Left lobe of liver (tissue), 2 donors: ENCODE data around the gene TXNIP. TPM values are rescaled to one million over a fixed set of nuclear protein-coding genes. Genes with fewer than 3 reads are reported as not detected.

Experiments
- ATAC-seq: fragments of 200-7000 bp; cut with Tn5 transposase; one replicate; pipeline ENCODE4 v1.9.1; 2020; ENCODE audit warnings: mild to moderate bottlenecking, moderate library complexity
- DNase-seq: peaks from one replicate; pipeline ENCODE4 v3.0.0-alpha.2; 2020; ENCODE audit warnings: low spot score
- total RNA-seq: library from RNA; stranded (reverse); gene quantifications from one replicate; pipeline ENCODE4 v1.2.1, GENCODE V29; 2021
- donor health status: DM: no; HTN: no; CAD: no; lungs with moderate emphysema.
- donor health status: DM: no; HTN: yes; CAD: no.

Gene TXNIP
- total RNA-seq, 1 donor from 2014 or later: 66.5 TPM

- DNase-seq: no peak
Observed at GRCh38 chr1:145986551-145986950, 9.8 kb downstream of the TXNIP start.

GRCh38 chr1:145985502-145986439 lies 10.6 kb downstream of the TXNIP start:
- ATAC-seq (peak; percentile 55), DNase-seq (no peak)

More at GRCh38 chr1:145986551-145986950, 9.8 kb downstream of the TXNIP start:
- ATAC-seq: no peak

GRCh38 chr1:145985129-145985501 lies 11.3 kb downstream of the TXNIP start:
- ATAC-seq (no peak), DNase-seq (no peak)

- no peak for ATAC-seq
- no peak for DNase-seq
Observed at GRCh38 chr1:145983960-145984830, 12.2 kb downstream of the TXNIP start.

- ATAC-seq (peak; percentile 60), DNase-seq (peak; percentile 72)
Observed at GRCh38 chr1:145983206-145983675, 13.1 kb downstream of the TXNIP start.

GRCh38 chr1:145982010-145982723 lies 14.2 kb downstream of the TXNIP start:
- DNase-seq (no peak), ATAC-seq (no peak)

GRCh38 chr1:145980457-145980994 lies 15.9 kb downstream of the TXNIP start:
- DNase-seq (peak; percentile 66), ATAC-seq (peak; percentile 64)

GRCh38 chr1:145979746-145980456 lies 16.5 kb downstream of the TXNIP start:
- no peak for DNase-seq
- no peak for ATAC-seq

- ATAC-seq: peak; percentile 60
- peak; percentile 75 for DNase-seq
Observed at GRCh38 chr1:145978854-145979745, 17.3 kb downstream of the TXNIP start.

- DNase-seq (no peak), ATAC-seq (no peak)
Observed at GRCh38 chr1:145978471-145978853, 17.9 kb downstream of the TXNIP start.

GRCh38 chr1:145977486-145978470 lies 18.6 kb downstream of the TXNIP start:
- peak; percentile 79 for ATAC-seq

GRCh38 chr1:145977016-145977415 lies 19.4 kb downstream of the TXNIP start:
- ATAC-seq (no peak), DNase-seq (no peak)

More at GRCh38 chr1:145977486-145978470, 18.6 kb downstream of the TXNIP start:
- DNase-seq: peak; percentile 72

GRCh38 chr1:145975216-145975615 lies 21.2 kb downstream of the TXNIP start:
- ATAC-seq: no peak
- no peak for DNase-seq

- DNase-seq: no peak
Observed at GRCh38 chr1:145974721-145975120, 21.7 kb downstream of the TXNIP start.

GRCh38 chr1:145972580-145972979 lies 23.8 kb downstream of the TXNIP start:
- ATAC-seq: peak; percentile 83

More at GRCh38 chr1:145974721-145975120, 21.7 kb downstream of the TXNIP start:
- ATAC-seq: no peak

GRCh38 chr1:145967288-145967687 lies 29.1 kb downstream of the TXNIP start:
- DNase-seq (peak; percentile 14), ATAC-seq (no peak)

More at GRCh38 chr1:145972580-145972979, 23.8 kb downstream of the TXNIP start:
- peak; percentile 85 for DNase-seq

- no peak for DNase-seq
- no peak for ATAC-seq
Observed at GRCh38 chr1:145965119-145965744, 31.1 kb downstream of the TXNIP start.
